Measurements from ENCODE around the gene KCNQ2. TPM values are rescaled to one million over a fixed set of nuclear protein-coding genes. Genes with fewer than 3 reads are reported as not detected.

The KCNQ2 gene
- total and polyA plus RNA-seq, 2 experiments from 2014 or later, result 68.5 to 92.4 TPM

GRCh38 chr20:63414720-63415430 lies 57.6 kb downstream of the KCNQ2 start:
- TF ChIP-seq ZNF331 (CRISPR knock-in tag; IDR thresholded peaks at IDR 0.05; ENCODE audit: low read depth) (no peak), POLR2AphosphoS5 (IDR thresholded peaks at IDR 0.05; ENCODE audit: low read depth) (no peak), STAT1 (IDR thresholded peaks at IDR 0.05; ENCODE audit: unreplicated experiment) (no peak), EZH2phosphoT487 (IDR thresholded peaks at IDR 0.05; ENCODE audit: unreplicated experiment) (no peak), ETS1 (IDR thresholded peaks at IDR 0.05) (no peak), CREB1 (CRISPR knock-in tag; IDR thresholded peaks at IDR 0.05; ENCODE audit: low read depth) (no peak), ZNF114 (CRISPR knock-in tag; IDR thresholded peaks at IDR 0.05) (no peak), ZNF462 (CRISPR knock-in tag; IDR thresholded peaks at IDR 0.05) (no peak), JUNB (IDR thresholded peaks at IDR 0.05; ENCODE audit: unreplicated experiment) (no peak), EZH2 (IDR thresholded peaks at IDR 0.05; ENCODE audit: low read depth, unreplicated experiment) (no peak)
- TF ChIP-seq, protein P1, sequence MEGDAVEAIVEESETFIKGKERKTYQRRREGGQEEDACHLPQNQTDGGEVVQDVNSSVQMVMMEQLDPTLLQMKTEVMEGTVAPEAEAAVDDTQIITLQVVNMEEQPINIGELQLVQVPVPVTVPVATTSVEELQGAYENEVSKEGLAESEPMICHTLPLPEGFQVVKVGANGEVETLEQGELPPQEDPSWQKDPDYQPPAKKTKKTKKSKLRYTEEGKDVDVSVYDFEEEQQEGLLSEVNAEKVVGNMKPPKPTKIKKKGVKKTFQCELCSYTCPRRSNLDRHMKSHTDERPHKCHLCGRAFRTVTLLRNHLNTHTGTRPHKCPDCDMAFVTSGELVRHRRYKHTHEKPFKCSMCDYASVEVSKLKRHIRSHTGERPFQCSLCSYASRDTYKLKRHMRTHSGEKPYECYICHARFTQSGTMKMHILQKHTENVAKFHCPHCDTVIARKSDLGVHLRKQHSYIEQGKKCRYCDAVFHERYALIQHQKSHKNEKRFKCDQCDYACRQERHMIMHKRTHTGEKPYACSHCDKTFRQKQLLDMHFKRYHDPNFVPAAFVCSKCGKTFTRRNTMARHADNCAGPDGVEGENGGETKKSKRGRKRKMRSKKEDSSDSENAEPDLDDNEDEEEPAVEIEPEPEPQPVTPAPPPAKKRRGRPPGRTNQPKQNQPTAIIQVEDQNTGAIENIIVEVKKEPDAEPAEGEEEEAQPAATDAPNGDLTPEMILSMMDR (conservative IDR thresholded peaks at IDR 0.05; ENCODE audit: low read depth in 2 of 2), result no peak

More at GRCh38 chr20:63414720-63415430, 57.6 kb downstream of the KCNQ2 start:
- Histone ChIP-seq H3F3A (replicated peaks; ENCODE audit: low read depth) (no peaks in the 10 kb centered on the region), H4K20me1 (replicated peaks; ENCODE audit: insufficient read depth) (no peaks in the 10 kb centered on the region), H3K9me2 (ENCODE audit: insufficient read depth) (no peaks in the 10 kb centered on the region), H3K27ac (ENCODE audit: low read depth) (no peak overlapping the region), H3K4me2 (no peak overlapping the region), H2AFZ (no peak overlapping the region), H3K4me3 (no peak overlapping the region), H3K36me3 (ENCODE audit: insufficient read depth) (no peaks in the 10 kb centered on the region), H3K27me3 (ENCODE audit: insufficient read depth) (no peaks in the 10 kb centered on the region), H3K79me2 (replicated peaks; ENCODE audit: insufficient read depth) (no peaks in the 10 kb centered on the region), H3K4me1 (ENCODE audit: insufficient read depth) (no peaks in the 10 kb centered on the region)
- H3K27me3 Mint-ChIP-seq (ENCODE audit: insufficient read depth, low read depth, poor library complexity), result peaks cover 2% of the 10 kb centered on the region
- no peak for DNase-seq (ENCODE audit: low spot score)
- ATAC-seq, result no peak
- no peaks in the 10 kb centered on the region for H3K36me3 Mint-ChIP-seq (ENCODE audit: low read depth)
- no peak overlapping the region for H3K27ac Mint-ChIP-seq
- H3K4me3 Mint-ChIP-seq, result no peak overlapping the region
- peaks cover 9% of the 10 kb centered on the region for H3K4me1 Mint-ChIP-seq
- no peaks in the 10 kb centered on the region for H3K9me3 Mint-ChIP-seq

Measured in GM23338 (cell line).